Testis (tissue), 3 donors: ENCODE measurements around the gene STUM. TPM values are rescaled to one million over a fixed set of nuclear protein-coding genes. Genes with fewer than 3 reads are reported as not detected.
A peak's percentile ranks its signal among the peaks of the same experiment; 100 is the strongest.

ENCODE experiments used
- DNase-seq: peaks from one replicate; pipeline ENCODE4 v3.0.0-alpha.2; 2019
- H3K27ac ChIP-seq, 2 donors: fragments of 200-600 bp; sonication (generic); one replicate each; pipeline ENCODE4 v1.5.1; 2019
- H3K27me3 ChIP-seq: fragments of 200-600 bp; sonication (generic); one replicate; pipeline ENCODE4 v1.5.1; 2019
- H3K36me3 ChIP-seq: fragments of 200-600 bp; sonication (generic); one replicate; pipeline ENCODE4 v1.5.1; 2017; ENCODE audit warnings: low read depth; ENCODE audit errors: missing control alignments
- H3K4me1 ChIP-seq: fragments of 200-600 bp; sonication (generic); one replicate; pipeline ENCODE4 v1.5.1; 2019
- H3K4me3 ChIP-seq, 2 donors: fragments of 200-600 bp; sonication (generic); one replicate each; pipeline ENCODE4 v1.5.1; 2017 to 2019
- H3K9me3 ChIP-seq: fragments of 200-600 bp; sonication (generic); one replicate; pipeline ENCODE4 v1.5.1; 2017
- CTCF ChIP-seq, 3 experiments: fragments of 450-650 bp in 2 of 3; fragments of 200-600 bp in 1 of 3; sonication (generic) in 1 of 3; IDR thresholded peaks; one replicate each; pipeline ENCODE4 v1.5.1; 2016 to 2019; ENCODE audit warnings: antibody characterized with exemption in 3 of 3, mild to moderate bottlenecking in 2 of 3, moderate library complexity in 1 of 3
- POLR2A ChIP-seq: fragments of 450-650 bp; IDR thresholded peaks from one replicate; pipeline ENCODE4 v1.6.1; 2017; ENCODE audit warnings: antibody characterized with exemption, mild to moderate bottlenecking, moderate library complexity
- WGBS, 2 donors: methylation state at CpG; one replicate each; pipeline ENCODE4 v1.1.5; 2018; 5-methylcytosine and 5-hydroxymethylcytosine counted together
- intact Hi-C: fragments of 100-400 bp; cut with DNase I; formaldehyde crosslinking; loops from one replicate; pipeline ENCODE4 v1.15.1; 2023; ENCODE audit warnings: low total_unique reads
- polyA plus RNA-seq: library from polyadenylated mRNA; stranded (reverse); fragments of 350-450 nt; fragmentation: Illumina TruSeq; extraction: RNeasy Lipid Tissue Mini Kit (QIAGEN cat#74804); gene quantifications from one replicate; pipeline ENCODE4 v1.2.3, GENCODE V29; 2014; ENCODE audit warnings: low read depth, low replicate concordance; ENCODE audit not compliant: insufficient read depth
- total RNA-seq, 2 donors: library from RNA; depleted of rRNA; stranded (reverse); fragments of >200 nt; gene quantifications; one replicate each; pipeline ENCODE4 v1.2.3, GENCODE V29; 2016

The STUM gene
- total and polyA plus RNA-seq, 3 donors from 2014 or later, result 2.5 to 4.5 (median 3.7) TPM

DNA sequence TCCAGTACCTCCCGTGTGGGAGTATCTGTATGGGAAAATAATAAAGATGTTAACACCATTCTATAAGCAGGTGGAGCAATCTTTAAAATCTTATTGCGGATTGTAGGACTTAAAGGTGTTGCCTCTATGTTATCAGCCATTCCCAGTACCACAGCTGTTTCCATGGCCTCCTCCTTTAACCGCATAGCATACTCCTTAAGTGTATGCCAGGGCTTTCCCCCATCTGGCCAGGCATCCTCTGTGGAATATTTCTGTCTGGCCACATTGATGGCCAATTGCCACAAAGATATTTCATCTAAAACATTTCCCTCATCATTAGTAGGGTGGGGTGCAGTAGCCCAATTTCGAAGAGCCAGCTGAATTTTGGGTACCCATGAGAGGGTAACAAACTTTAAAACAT, 7.3 kb upstream of the STUM start:
- DNase-seq, result no peak
- Histone ChIP-seq H3K36me3 (no peaks in the 10 kb centered on the region), H3K9me3 (no peaks in the 10 kb centered on the region), H3K4me3 (no peak overlapping the region), H3K4me1 (peaks cover 7% of the 10 kb centered on the region), H3K27ac (no peak overlapping the region), H3K27me3 (no peaks in the 10 kb centered on the region)
- WGBS, 2 donors, result 89 to 96% methylated on average over 4 of the region's 4 CpGs
- TF ChIP-seq POLR2A (no peak), CTCF (IDR thresholded peaks at IDR 0.05) (no peak)
- intact Hi-C loops, result no loop called here

DNA sequence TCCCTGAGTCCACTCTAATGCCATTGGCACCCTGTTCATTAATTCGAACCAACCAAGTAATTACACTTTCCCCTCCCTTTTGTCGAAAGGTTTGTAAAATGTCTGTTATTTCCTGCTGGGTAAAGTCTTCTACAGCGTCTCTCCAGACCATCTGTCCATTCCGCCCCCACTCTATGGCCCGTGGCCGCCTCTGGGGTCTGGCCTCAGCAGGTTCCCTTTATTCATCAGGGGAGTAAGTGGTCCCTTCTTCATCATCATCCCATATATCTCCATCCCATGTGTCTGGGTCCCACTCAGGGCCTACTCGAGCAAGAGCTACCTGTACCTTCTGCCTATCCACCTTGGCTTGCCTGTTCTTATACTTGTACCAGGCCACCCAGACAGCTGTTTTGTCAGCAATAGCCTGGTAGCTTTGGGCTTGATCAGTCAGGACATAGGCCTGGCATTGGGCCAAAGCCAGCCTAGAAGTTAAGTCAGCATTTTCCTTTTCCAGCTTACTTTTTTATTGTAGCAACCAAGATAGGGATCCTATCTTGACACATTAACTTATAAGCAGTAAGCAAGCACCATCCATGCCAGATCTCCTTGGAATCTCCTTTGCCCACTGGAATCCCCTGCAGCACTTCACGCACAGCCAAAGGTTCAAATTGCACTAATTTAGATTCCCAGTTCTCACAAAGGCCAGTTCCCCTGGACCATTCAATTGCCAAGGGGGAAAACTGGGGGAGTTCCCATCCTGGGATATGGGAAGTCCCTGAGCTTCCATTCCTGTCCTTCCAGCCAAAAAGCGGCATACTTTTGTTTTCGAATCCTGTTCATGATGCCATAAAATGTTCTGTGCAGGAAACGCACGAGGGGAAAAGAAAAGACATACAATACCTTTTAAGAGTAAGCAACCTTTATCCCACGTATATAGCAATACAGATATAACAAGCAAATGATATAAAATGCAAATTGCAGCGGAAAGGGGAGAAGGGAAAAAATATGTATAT, 6.6 kb upstream of the STUM start:
- Histone ChIP-seq H3K4me3 (no peak overlapping the region), H3K27me3 (no peaks in the 10 kb centered on the region), H3K9me3 (no peaks in the 10 kb centered on the region), H3K4me1 (peaks cover 7% of the 10 kb centered on the region), H3K27ac (no peak overlapping the region), H3K36me3 (no peaks in the 10 kb centered on the region)
- TF ChIP-seq CTCF (IDR thresholded peaks at IDR 0.05) (no peak), POLR2A (no peak)
- intact Hi-C loops, result no loop called here
- DNase-seq, result peak; percentile 61
- 75 to 84% methylated on average over 14 of the region's 14 CpGs for WGBS, 2 donors

GRCh38 chr1:226542623-226543103, 5.9 kb upstream of the STUM start:
- H3K4me3 ChIP-seq, result no peak overlapping the region
- DNase-seq, result peak; percentile 89
- H3K27ac ChIP-seq, result no peak overlapping the region
- TF ChIP-seq POLR2A (no peak), CTCF (IDR thresholded peaks at IDR 0.05) (no peak)
- 40 to 48% methylated on average over 10 of the region's 10 CpGs for WGBS, 2 donors
- H3K27me3 ChIP-seq, result no peaks in the 10 kb centered on the region
- intact Hi-C loops, result no loop called here
- no peaks in the 10 kb centered on the region for H3K9me3 ChIP-seq
- H3K36me3 ChIP-seq, result no peaks in the 10 kb centered on the region
- peaks cover 11% of the 10 kb centered on the region for H3K4me1 ChIP-seq

GRCh38 chr1:226545836-226546596, 2.5 kb upstream of the STUM start:
- intact Hi-C loops, result no loop called here
- TF ChIP-seq CTCF (IDR thresholded peaks at IDR 0.05), result no peak
- TF ChIP-seq POLR2A, result no peak
- Histone ChIP-seq H3K36me3 (no peaks in the 10 kb centered on the region), H3K27ac (no peak overlapping the region), H3K4me3 (no peak overlapping the region), H3K4me1 (peaks cover 29% of the 10 kb centered on the region), H3K9me3 (no peaks in the 10 kb centered on the region), H3K27me3 (no peaks in the 10 kb centered on the region)
- 55 to 66% methylated on average over 4 to 5 of the region's 5 CpGs for WGBS, 2 donors
- no peak for DNase-seq
